ENCODE measurements around the gene HSD3B1. TPM values are rescaled to one million over a fixed set of nuclear protein-coding genes. Genes with fewer than 3 reads are reported as not detected.

Gene HSD3B1
- total RNA-seq, 1 experiment from 2014 or later: not detected

DNA sequence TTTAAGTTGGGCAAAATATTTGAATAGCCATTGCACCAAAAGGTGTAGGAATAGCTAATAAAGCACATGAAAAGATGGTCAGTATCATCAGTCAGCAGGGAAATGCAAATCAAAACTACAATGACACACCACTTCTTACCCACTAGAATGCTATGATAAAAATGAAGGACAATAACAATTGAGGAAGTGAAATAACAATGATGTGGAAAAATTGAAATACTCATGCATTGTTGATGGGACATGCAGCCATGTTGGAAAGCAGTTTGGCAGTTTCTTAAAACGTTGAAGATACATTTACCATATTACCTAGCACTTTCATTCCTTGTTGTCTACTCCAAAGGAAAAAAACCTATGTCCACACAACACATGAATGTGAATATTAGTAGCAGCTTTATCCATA lies 28.4 kb downstream of the HSD3B1 start:
- no peak overlapping the region for H3K4me3 ChIP-seq (ENCODE audit: low read depth in 2 of 2, low read length in 2 of 2)
- H3K9me3 ChIP-seq (ENCODE audit: control insufficient read depth, insufficient read depth, low read depth, low read length): 0 out of 2 replicates have a peak, but pooled peaks cover 3% of the 10 kb centered on the region
- no peaks in the 10 kb centered on the region for H3K36me3 ChIP-seq (ENCODE audit: control insufficient read depth, insufficient read depth, low read length)
- in situ Hi-C loops (cut with HindIII; ENCODE audit: low pct_unique_long_range_greater_than_20kb, low sequenced_read_pairs): no loop called here
- ATAC-seq: no peak
- H3K27ac ChIP-seq (ENCODE audit: low read length): no peak overlapping the region
- no peak for DNase-seq (ENCODE audit: low read depth, low spot score)
- TF ChIP-seq, protein P1, sequence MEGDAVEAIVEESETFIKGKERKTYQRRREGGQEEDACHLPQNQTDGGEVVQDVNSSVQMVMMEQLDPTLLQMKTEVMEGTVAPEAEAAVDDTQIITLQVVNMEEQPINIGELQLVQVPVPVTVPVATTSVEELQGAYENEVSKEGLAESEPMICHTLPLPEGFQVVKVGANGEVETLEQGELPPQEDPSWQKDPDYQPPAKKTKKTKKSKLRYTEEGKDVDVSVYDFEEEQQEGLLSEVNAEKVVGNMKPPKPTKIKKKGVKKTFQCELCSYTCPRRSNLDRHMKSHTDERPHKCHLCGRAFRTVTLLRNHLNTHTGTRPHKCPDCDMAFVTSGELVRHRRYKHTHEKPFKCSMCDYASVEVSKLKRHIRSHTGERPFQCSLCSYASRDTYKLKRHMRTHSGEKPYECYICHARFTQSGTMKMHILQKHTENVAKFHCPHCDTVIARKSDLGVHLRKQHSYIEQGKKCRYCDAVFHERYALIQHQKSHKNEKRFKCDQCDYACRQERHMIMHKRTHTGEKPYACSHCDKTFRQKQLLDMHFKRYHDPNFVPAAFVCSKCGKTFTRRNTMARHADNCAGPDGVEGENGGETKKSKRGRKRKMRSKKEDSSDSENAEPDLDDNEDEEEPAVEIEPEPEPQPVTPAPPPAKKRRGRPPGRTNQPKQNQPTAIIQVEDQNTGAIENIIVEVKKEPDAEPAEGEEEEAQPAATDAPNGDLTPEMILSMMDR (IDR thresholded peaks at IDR 0.05): no peak
- TF ChIP-seq SIN3A (IDR thresholded peaks at IDR 0.05; ENCODE audit: borderline replicate concordance, insufficient read depth, low read depth, low read length): no peak
- ChIA-PET POLR2A (no interaction called here), CTCF (no interaction called here)
- intact Hi-C loops (cut with micrococcal nuclease; ENCODE audit: unreplicated experiment): no loop called here
- no TSS peak for BruUV-seq (replicated peaks)
- no peaks in the 10 kb centered on the region for H3K4me1 ChIP-seq (ENCODE audit: control insufficient read depth, insufficient read depth, low read length)
- H3K27me3 ChIP-seq (ENCODE audit: control insufficient read depth, insufficient read depth, low read length): peaks cover 5% of the 10 kb centered on the region; the same call in 1 of the 2 replicates

DNA sequence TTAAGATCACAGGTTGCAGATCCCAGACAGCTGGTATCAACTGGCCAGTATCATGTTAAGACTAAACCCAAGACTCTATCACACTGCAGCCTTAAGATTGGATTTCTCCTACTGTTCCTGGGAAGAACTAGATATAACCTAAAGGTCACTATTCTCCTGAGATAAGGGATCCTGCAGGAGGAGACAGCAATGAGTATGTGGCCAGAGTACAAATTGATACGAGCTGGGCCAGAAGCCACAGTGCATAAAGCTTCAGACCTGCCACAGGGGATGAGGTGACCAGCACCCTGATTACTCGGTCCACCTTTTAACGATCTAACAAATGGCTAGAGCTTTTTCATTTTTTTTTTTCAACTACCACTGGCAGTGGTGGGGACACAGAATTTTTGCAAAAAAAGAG lies 31.0 kb downstream of the HSD3B1 start:
- no peak overlapping the region for H3K4me3 ChIP-seq (ENCODE audit: low read depth in 2 of 2, low read length in 2 of 2)
- no peaks in the 10 kb centered on the region for H3K9me3 ChIP-seq (ENCODE audit: control insufficient read depth, insufficient read depth, low read depth, low read length)
- in situ Hi-C loops (cut with HindIII; ENCODE audit: low pct_unique_long_range_greater_than_20kb, low sequenced_read_pairs): no loop called here
- no peak for DNase-seq (ENCODE audit: low read depth, low spot score)
- no peak for ATAC-seq
- POLR2A ChIA-PET: no interaction called here
- CTCF ChIA-PET: no interaction called here
- peaks cover 3% of the 10 kb centered on the region; the same call in 1 of the 2 replicates for H3K27me3 ChIP-seq (ENCODE audit: control insufficient read depth, insufficient read depth, low read length)
- intact Hi-C loops (cut with micrococcal nuclease; ENCODE audit: unreplicated experiment): no loop called here
- no TSS peak for BruUV-seq (replicated peaks)
- no peak overlapping the region for H3K27ac ChIP-seq (ENCODE audit: low read length)
- TF ChIP-seq TCF7L2 (IDR thresholded peaks at IDR 0.05; ENCODE audit: low read depth, low read length) (no peak), POLR2AphosphoS5 (IDR thresholded peaks at IDR 0.05; ENCODE audit: low read depth, low read length) (no peak), SIN3A (IDR thresholded peaks at IDR 0.05; ENCODE audit: borderline replicate concordance, insufficient read depth, low read depth, low read length) (no peak)
- TF ChIP-seq, protein P1 (IDR thresholded peaks at IDR 0.05): no peak
- TF ChIP-seq, protein P2, sequence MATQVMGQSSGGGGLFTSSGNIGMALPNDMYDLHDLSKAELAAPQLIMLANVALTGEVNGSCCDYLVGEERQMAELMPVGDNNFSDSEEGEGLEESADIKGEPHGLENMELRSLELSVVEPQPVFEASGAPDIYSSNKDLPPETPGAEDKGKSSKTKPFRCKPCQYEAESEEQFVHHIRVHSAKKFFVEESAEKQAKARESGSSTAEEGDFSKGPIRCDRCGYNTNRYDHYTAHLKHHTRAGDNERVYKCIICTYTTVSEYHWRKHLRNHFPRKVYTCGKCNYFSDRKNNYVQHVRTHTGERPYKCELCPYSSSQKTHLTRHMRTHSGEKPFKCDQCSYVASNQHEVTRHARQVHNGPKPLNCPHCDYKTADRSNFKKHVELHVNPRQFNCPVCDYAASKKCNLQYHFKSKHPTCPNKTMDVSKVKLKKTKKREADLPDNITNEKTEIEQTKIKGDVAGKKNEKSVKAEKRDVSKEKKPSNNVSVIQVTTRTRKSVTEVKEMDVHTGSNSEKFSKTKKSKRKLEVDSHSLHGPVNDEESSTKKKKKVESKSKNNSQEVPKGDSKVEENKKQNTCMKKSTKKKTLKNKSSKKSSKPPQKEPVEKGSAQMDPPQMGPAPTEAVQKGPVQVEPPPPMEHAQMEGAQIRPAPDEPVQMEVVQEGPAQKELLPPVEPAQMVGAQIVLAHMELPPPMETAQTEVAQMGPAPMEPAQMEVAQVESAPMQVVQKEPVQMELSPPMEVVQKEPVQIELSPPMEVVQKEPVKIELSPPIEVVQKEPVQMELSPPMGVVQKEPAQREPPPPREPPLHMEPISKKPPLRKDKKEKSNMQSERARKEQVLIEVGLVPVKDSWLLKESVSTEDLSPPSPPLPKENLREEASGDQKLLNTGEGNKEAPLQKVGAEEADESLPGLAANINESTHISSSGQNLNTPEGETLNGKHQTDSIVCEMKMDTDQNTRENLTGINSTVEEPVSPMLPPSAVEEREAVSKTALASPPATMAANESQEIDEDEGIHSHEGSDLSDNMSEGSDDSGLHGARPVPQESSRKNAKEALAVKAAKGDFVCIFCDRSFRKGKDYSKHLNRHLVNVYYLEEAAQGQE (IDR thresholded peaks at IDR 0.05; ENCODE audit: insufficient read depth in 1 of 2, low read depth in 2 of 2, low read length in 1 of 2): no peak
- H3K36me3 ChIP-seq (ENCODE audit: control insufficient read depth, insufficient read depth, low read length): no peaks in the 10 kb centered on the region
- H3K4me1 ChIP-seq (ENCODE audit: control insufficient read depth, insufficient read depth, low read length): no peaks in the 10 kb centered on the region
